ENCODE results near the gene ZFP1. TPM values are rescaled to one million over a fixed set of nuclear protein-coding genes. Genes with fewer than 3 reads are reported as not detected.

The ZFP1 gene
- total and polyA plus RNA-seq, 3 experiments from 2014 or later: 13.8 to 17.4 (median 17.2) TPM

- Histone ChIP-seq H3K27me3 (ENCODE audit: insufficient read depth, low read length, poor library complexity, severe bottlenecking) (no peaks in the 10 kb centered on the region), H3K9me3 (ENCODE audit: low read length) (no peaks in the 10 kb centered on the region), H3K4me3 (ENCODE audit: low read length) (no peak overlapping the region), H3K36me3 (ENCODE audit: insufficient read depth, low read length) (no peaks in the 10 kb centered on the region), H3K27ac (ENCODE audit: low read depth, low read length) (no peak overlapping the region), H3K4me1 (ENCODE audit: insufficient read depth, low read length) (peaks cover 8% of the 10 kb centered on the region)
- ChIA-PET CTCF (interaction anchor here (0.9 to 1.3 kb wide), 2 partner anchors 13 to 88 kb away, joined by 3 read pairs; no protein-coding TSS in a partner anchor), POLR2A (no interaction called here)
- Mint-ChIP-seq H3K27ac (peak overlapping the region in 2 of 8 donors; percentile 21 to 65), H3K4me1 (peaks cover 6 to 12% (median 7%) of the 10 kb centered on the region in 3 donors), H3K27me3 (peaks cover 9 to 22% of the 10 kb centered on the region in 2 donors), H3K4me3 (no peak overlapping the region), H3K36me3 (no peaks in the 10 kb centered on the region), H3K9me3 (no peaks in the 10 kb centered on the region)
- DNase-seq: no peak
These were observed 47.8 kb downstream of the ZFP1 start for GRCh38 chr16:75195811-75196790.

DNA sequence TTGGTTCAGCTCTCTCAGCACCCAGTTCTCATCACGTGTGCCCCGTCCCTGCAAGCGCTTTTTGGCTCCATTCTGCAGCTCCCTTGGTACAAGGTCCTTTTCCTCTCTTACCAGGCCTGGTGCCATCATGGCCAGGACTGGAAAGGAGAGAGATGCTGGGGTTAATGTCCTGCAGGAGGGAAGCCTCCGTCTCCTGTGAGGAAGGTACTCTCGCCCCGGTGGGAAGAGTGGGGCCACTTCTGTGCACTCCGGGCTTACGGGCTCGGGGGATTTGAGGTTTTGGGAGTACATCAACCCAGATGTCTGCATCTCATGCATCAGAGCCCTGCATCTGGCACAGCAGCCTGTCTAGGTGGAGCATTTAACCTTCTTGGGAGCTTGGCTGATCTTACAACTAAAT lies 48.5 kb downstream of the ZFP1 start:
- Mint-ChIP-seq H3K9me3 (no peaks in the 10 kb centered on the region), H3K27ac (peak overlapping the region in 2 of 8 donors; percentile 33 to 65), H3K36me3 (no peaks in the 10 kb centered on the region), H3K4me3 (no peak overlapping the region), H3K27me3 (peaks cover 9 to 22% of the 10 kb centered on the region in 2 donors), H3K4me1 (peaks cover 11 to 15% (median 11%) of the 10 kb centered on the region in 3 donors)
- no peak for DNase-seq
- H3K4me3 ChIP-seq (ENCODE audit: low read length): no peak overlapping the region
- ChIA-PET POLR2A (no interaction called here), CTCF (interaction anchor here (0.8 to 4.1 kb wide), 4 partner anchors 38 to 208 kb away, joined by 3 to 24 read pairs (median 12); no protein-coding TSS in a partner anchor)
- no peak overlapping the region for H3K27ac ChIP-seq (ENCODE audit: low read depth, low read length)
- H3K36me3 ChIP-seq (ENCODE audit: insufficient read depth, low read length): no peaks in the 10 kb centered on the region
- no peaks in the 10 kb centered on the region for H3K9me3 ChIP-seq (ENCODE audit: low read length)
- no peaks in the 10 kb centered on the region for H3K27me3 ChIP-seq (ENCODE audit: insufficient read depth, low read length, poor library complexity, severe bottlenecking)
- peaks cover 16% of the 10 kb centered on the region for H3K4me1 ChIP-seq (ENCODE audit: insufficient read depth, low read length)

GRCh38 chr16:75197522-75198134 lies 49.3 kb downstream of the ZFP1 start:
- peaks cover 17% of the 10 kb centered on the region for H3K4me1 ChIP-seq (ENCODE audit: insufficient read depth, low read length)
- peak overlapping the region in 1 of 8 donors; percentile 33 for H3K27ac Mint-ChIP-seq
- ChIA-PET CTCF (interaction anchor here (0.8 to 4.1 kb wide), 7 partner anchors 37 to 207 kb away, joined by 3 to 27 read pairs (median 20); no protein-coding TSS in a partner anchor), POLR2A (no interaction called here)
- H3K36me3 ChIP-seq (ENCODE audit: insufficient read depth, low read length): no peaks in the 10 kb centered on the region
- no peak overlapping the region for H3K4me3 ChIP-seq (ENCODE audit: low read length)
- no peaks in the 10 kb centered on the region for H3K9me3 ChIP-seq (ENCODE audit: low read length)
- peaks cover 11 to 15% (median 14%) of the 10 kb centered on the region in 3 donors for H3K4me1 Mint-ChIP-seq
- no peaks in the 10 kb centered on the region for H3K9me3 Mint-ChIP-seq
- no peaks in the 10 kb centered on the region for H3K36me3 Mint-ChIP-seq
- DNase-seq: no peak
- H3K27ac ChIP-seq (ENCODE audit: low read depth, low read length): no peak overlapping the region
- H3K27me3 ChIP-seq (ENCODE audit: insufficient read depth, low read length, poor library complexity, severe bottlenecking): no peaks in the 10 kb centered on the region
- H3K27me3 Mint-ChIP-seq: peaks cover 9 to 22% of the 10 kb centered on the region in 2 donors
- H3K4me3 Mint-ChIP-seq: no peak overlapping the region

DNA sequence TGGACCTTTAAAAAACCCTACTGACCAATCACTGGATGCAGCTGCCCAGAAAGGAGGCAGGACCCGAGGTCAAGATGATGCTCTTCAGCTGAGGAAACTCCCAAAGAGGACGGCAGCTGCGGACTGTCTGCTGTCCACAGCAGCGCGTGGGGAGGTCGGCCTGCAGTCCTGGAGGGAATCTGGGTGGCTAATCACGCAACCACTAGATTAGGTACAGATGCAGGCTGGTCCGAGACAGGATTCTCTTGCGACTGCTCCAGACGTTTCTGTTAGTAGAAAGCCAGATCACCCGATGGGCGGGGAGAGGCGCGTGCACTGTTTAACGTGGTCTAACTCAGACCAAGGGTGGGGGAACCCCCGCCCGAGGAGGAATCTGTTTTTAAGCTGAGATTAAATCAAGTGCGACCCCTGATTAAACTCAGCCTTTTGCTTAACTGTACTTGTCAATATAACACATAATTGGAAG lies 49.8 kb downstream of the ZFP1 start:
- Mint-ChIP-seq H3K27ac (no peak overlapping the region), H3K4me3 (no peak overlapping the region), H3K36me3 (no peaks in the 10 kb centered on the region), H3K27me3 (peaks cover 7 to 22% of the 10 kb centered on the region in 2 donors), H3K9me3 (no peaks in the 10 kb centered on the region), H3K4me1 (peaks cover 11 to 15% (median 14%) of the 10 kb centered on the region in 3 donors)
- Histone ChIP-seq H3K4me3 (ENCODE audit: low read length) (no peak overlapping the region), H3K36me3 (ENCODE audit: insufficient read depth, low read length) (no peaks in the 10 kb centered on the region), H3K4me1 (ENCODE audit: insufficient read depth, low read length) (peaks cover 17% of the 10 kb centered on the region), H3K27ac (ENCODE audit: low read depth, low read length) (no peak overlapping the region), H3K9me3 (ENCODE audit: low read length) (no peaks in the 10 kb centered on the region), H3K27me3 (ENCODE audit: insufficient read depth, low read length, poor library complexity, severe bottlenecking) (no peaks in the 10 kb centered on the region)
- ChIA-PET CTCF (interaction anchor here (1.1 to 4.1 kb wide), 11 partner anchors 8 to 335 kb away, joined by 3 to 27 read pairs (median 17); partner anchors contain the start of gene CTRB1), POLR2A (no interaction called here)
- DNase-seq: no peak

GRCh38 chr16:75202069-75202590 lies 53.8 kb downstream of the ZFP1 start:
- Histone ChIP-seq H3K4me1 (ENCODE audit: insufficient read depth, low read length) (peaks cover 17% of the 10 kb centered on the region), H3K27ac (ENCODE audit: low read depth, low read length) (no peak overlapping the region), H3K36me3 (ENCODE audit: insufficient read depth, low read length) (no peaks in the 10 kb centered on the region), H3K27me3 (ENCODE audit: insufficient read depth, low read length, poor library complexity, severe bottlenecking) (no peaks in the 10 kb centered on the region), H3K9me3 (ENCODE audit: low read length) (no peaks in the 10 kb centered on the region), H3K4me3 (ENCODE audit: low read length) (no peak overlapping the region)
- ChIA-PET CTCF (interaction anchor here (0.6 to 1.1 kb wide), 3 partner anchors 17 to 198 kb away, joined by 3 read pairs; partner anchors contain the start of gene CTRB1), POLR2A (no interaction called here)
- Mint-ChIP-seq H3K4me3 (no peak overlapping the region), H3K27ac (peak overlapping the region in 1 of 8 donors; percentile 5), H3K9me3 (no peaks in the 10 kb centered on the region), H3K27me3 (peaks cover 7 to 15% of the 10 kb centered on the region in 2 donors), H3K36me3 (no peaks in the 10 kb centered on the region), H3K4me1 (peaks cover 11 to 15% (median 14%) of the 10 kb centered on the region in 3 donors)
- DNase-seq: no peak

DNA sequence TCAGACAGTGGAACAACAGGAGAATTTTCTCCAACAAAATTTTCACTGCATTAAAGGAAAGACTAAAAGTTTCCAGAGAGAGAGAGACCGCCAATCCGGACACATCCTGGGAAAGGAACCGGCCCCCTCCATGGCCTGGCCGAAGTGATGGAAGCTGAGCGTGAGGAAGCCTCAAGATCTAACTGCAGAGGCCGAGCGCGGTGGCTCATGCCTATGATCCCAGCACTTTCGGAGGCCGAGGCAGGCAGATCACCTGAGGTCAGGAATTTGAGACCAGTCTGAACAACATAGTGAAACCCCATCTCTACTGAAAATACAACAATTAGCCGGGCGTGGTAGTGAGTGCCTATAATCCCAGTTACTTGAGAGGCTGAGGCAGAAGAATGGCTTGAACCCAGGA lies 54.8 kb downstream of the ZFP1 start:
- Histone ChIP-seq H3K4me1 (ENCODE audit: insufficient read depth, low read length) (peaks cover 17% of the 10 kb centered on the region), H3K27me3 (ENCODE audit: insufficient read depth, low read length, poor library complexity, severe bottlenecking) (no peaks in the 10 kb centered on the region), H3K27ac (ENCODE audit: low read depth, low read length) (no peak overlapping the region), H3K9me3 (ENCODE audit: low read length) (no peaks in the 10 kb centered on the region), H3K36me3 (ENCODE audit: insufficient read depth, low read length) (no peaks in the 10 kb centered on the region), H3K4me3 (ENCODE audit: low read length) (no peak overlapping the region)
- peaks cover 2 to 9% of the 10 kb centered on the region in 2 donors for H3K27me3 Mint-ChIP-seq
- no peak for DNase-seq
- H3K27ac Mint-ChIP-seq: no peak overlapping the region
- H3K4me1 Mint-ChIP-seq: peaks cover 11 to 15% (median 14%) of the 10 kb centered on the region in 3 donors
- no peaks in the 10 kb centered on the region for H3K36me3 Mint-ChIP-seq
- ChIA-PET CTCF (interaction anchor here (0.6 to 1.2 kb wide), 2 partner anchors 30 to 197 kb away, joined by 3 read pairs; no protein-coding TSS in a partner anchor), POLR2A (no interaction called here)
- H3K4me3 Mint-ChIP-seq: no peak overlapping the region
- no peaks in the 10 kb centered on the region for H3K9me3 Mint-ChIP-seq

DNA sequence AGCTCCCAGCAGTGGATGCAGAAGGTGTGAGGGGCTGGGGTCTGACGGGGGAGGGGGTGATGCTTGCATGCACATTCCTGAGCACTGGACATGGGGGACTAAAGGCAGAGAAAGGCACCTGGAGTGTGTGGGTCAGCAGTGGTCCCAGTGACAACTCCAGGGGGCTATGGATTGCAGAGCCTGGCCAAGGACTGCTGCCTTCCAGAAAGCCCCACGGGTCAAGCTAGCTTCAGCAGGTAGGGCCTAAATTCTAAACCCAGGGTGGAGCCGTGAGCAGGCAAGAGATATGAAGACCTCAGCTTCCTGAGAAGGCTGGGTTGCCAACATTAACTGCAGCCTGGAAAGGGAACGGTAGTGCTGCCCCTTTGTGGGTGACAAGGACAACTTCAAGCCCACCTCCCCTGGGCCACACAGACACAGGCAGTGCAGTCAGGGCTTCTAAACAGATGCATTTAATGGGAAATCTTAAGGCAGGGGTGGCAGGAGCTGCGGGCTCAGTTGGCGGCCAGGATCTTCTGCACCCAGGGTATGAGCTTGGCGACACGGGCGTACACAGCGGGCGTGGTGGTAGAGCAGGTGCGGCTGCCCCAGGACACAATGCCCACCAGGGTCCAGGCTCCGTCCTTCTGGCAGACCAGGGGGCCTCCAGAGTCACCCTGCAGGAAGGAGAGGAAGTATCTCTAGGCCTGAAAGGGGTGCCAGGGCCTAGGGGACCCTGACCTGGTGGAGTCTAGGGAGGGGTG lies 55.5 kb downstream of the ZFP1 start:
- Histone ChIP-seq H3K9me3 (ENCODE audit: low read length) (no peaks in the 10 kb centered on the region), H3K4me1 (ENCODE audit: insufficient read depth, low read length) (peaks cover 17% of the 10 kb centered on the region), H3K27ac (ENCODE audit: low read depth, low read length) (no peak overlapping the region), H3K27me3 (ENCODE audit: insufficient read depth, low read length, poor library complexity, severe bottlenecking) (no peaks in the 10 kb centered on the region), H3K36me3 (ENCODE audit: insufficient read depth, low read length) (no peaks in the 10 kb centered on the region), H3K4me3 (ENCODE audit: low read length) (no peak overlapping the region)
- ChIA-PET CTCF (interaction anchor here (1.2 kb wide), 1 partner anchor 30 kb away, joined by 3 read pairs; no protein-coding TSS in a partner anchor), POLR2A (no interaction called here)
- H3K27ac Mint-ChIP-seq: no peak overlapping the region
- no peak overlapping the region for H3K4me3 Mint-ChIP-seq
- H3K4me1 Mint-ChIP-seq: peaks cover 11 to 15% (median 14%) of the 10 kb centered on the region in 3 donors
- H3K9me3 Mint-ChIP-seq: no peaks in the 10 kb centered on the region
- H3K36me3 Mint-ChIP-seq: no peaks in the 10 kb centered on the region
- H3K27me3 Mint-ChIP-seq: peaks cover 0 to 4% of the 10 kb centered on the region in 2 donors
- DNase-seq: peak in 1 of 5 donors; percentile 37

Measured in CD8-positive, alpha-beta memory T cell (primary cell).